PC-3 (cell line): ENCODE results near the gene ID2. TPM values are rescaled to one million over a fixed set of nuclear protein-coding genes. Genes with fewer than 3 reads are reported as not detected.

Experiments used
- ATAC-seq: fragments of 200-7000 bp; cut with Tn5 transposase; 2 replicates; pipeline ENCODE4 v1.9.1; 2020; ENCODE audit warnings: mild to moderate bottlenecking, moderate library complexity
- BruUV-seq: library from RNA; stranded (reverse); fragments of 400-500 nt; replicated peaks from 2 replicates; lab custom pipeline; 2021; lab: Mats Ljungman, UMichigan
- CTCF ChIA-PET: fragments of 300-600 bp; sonication (Branson Sonifier 250); formaldehyde crosslinking; loops from one replicate; lab custom pipeline; 2022; ENCODE audit warnings: antibody characterized with exemption; lab: Charles Lee
- POLR2A ChIA-PET: fragments of 300-600 bp; sonication (Branson Sonifier 250); formaldehyde crosslinking; loops from one replicate; lab custom pipeline; 2022; ENCODE audit warnings: antibody characterized with exemption; ENCODE audit not compliant: unreplicated experiment; lab: Charles Lee
- DNase-seq: peaks from one replicate; pipeline ENCODE4 v3.0.0-alpha.2; 2015
- H2AFZ ChIP-seq: fragments of 300-600 bp; sonication (generic); 2 replicates; pipeline ENCODE4 v1.6.0; 2016; ENCODE audit warnings: antibody characterized with exemption, low read length
- H3F3A ChIP-seq: fragments of 300-600 bp; sonication (generic); one replicate; pipeline ENCODE4 v1.6.0; 2017; ENCODE audit warnings: antibody characterized with exemption, low read length, control low read depth, mild to moderate bottlenecking; ENCODE audit not compliant: unreplicated experiment
- H3K27ac ChIP-seq: fragments of 300-600 bp; sonication (generic); 2 replicates; pipeline ENCODE4 v1.5.1; 2016; ENCODE audit warnings: mild to moderate bottlenecking, low read length
- H3K27me3 ChIP-seq: fragments of 300-600 bp; sonication (generic); 2 replicates; pipeline ENCODE4 v1.6.1; 2016; ENCODE audit warnings: low read length, mixed read lengths
- H3K36me3 ChIP-seq: fragments of 300-600 bp; sonication (generic); 2 replicates; pipeline ENCODE4 v1.6.1; 2016; ENCODE audit warnings: low read depth, mixed run types, low read length, mixed read lengths
- H3K4me1 ChIP-seq: fragments of 300-600 bp; sonication (generic); 2 replicates; pipeline ENCODE4 v1.5.1; 2016; ENCODE audit warnings: low read length; ENCODE audit not compliant: insufficient read depth
- H3K4me2 ChIP-seq: fragments of 300-600 bp; sonication (generic); 2 replicates; pipeline ENCODE4 v1.6.0; 2016; ENCODE audit warnings: low read length
- H3K4me3 ChIP-seq: fragments of 300-600 bp; sonication (generic); 2 replicates; pipeline ENCODE4 v1.5.1; 2016; ENCODE audit warnings: mild to moderate bottlenecking, low read length, mixed read lengths
- H3K79me2 ChIP-seq: fragments of 300-600 bp; sonication (generic); 2 replicates; pipeline ENCODE4 v1.6.1; 2017; ENCODE audit warnings: low read length, mixed read lengths
- H3K9ac ChIP-seq: fragments of 300-600 bp; sonication (generic); 2 replicates; pipeline ENCODE4 v1.6.0; 2016; ENCODE audit warnings: mild to moderate bottlenecking, low read length
- H3K9me2 ChIP-seq: fragments of 300-600 bp; sonication (generic); replicated peaks from 2 replicates; pipeline ENCODE4 v1.6.1; 2016; ENCODE audit warnings: mixed run types, low read length, mixed read lengths
- H3K9me3 ChIP-seq: fragments of 300-600 bp; sonication (generic); 2 replicates; pipeline ENCODE4 v1.6.1; 2016; ENCODE audit warnings: low read length, mixed read lengths
- H4K20me1 ChIP-seq: fragments of 300-600 bp; sonication (generic); 2 replicates; pipeline ENCODE4 v1.6.1; 2016; ENCODE audit warnings: low read length, mixed read lengths
- CTCF ChIP-seq: fragments of 300-600 bp; sonication (generic); conservative IDR thresholded peaks from 2 replicates; pipeline ENCODE4 v1.5.1; 2017; ENCODE audit warnings: antibody characterized with exemption, low read depth, mild to moderate bottlenecking, low read length
- EZH2 ChIP-seq: fragments of 300-600 bp; sonication (generic); IDR thresholded peaks from one replicate; pipeline ENCODE4 v1.6.1; 2017; ENCODE audit warnings: antibody characterized with exemption, mild to moderate bottlenecking, low read length; ENCODE audit not compliant: unreplicated experiment
- EZH2phosphoT487 ChIP-seq: fragments of 300-600 bp; sonication (generic); IDR thresholded peaks from 2 replicates; pipeline ENCODE4 v1.6.1; 2018; ENCODE audit warnings: mild to moderate bottlenecking, antibody characterized with exemption, low read length, borderline replicate concordance
- intact Hi-C: fragments of 100-400 bp; cut with micrococcal nuclease; formaldehyde crosslinking; loops from 2 replicates; pipeline ENCODE4 v1.9.0; 2023
- total RNA-seq: library from RNA; depleted of rRNA; stranded (reverse); fragments of >200 nt; gene quantifications from 2 replicates; pipeline ENCODE4 v1.2.3, GENCODE V29; 2014

ID2 gene
- total RNA-seq, 1 experiment from 2014 or later, result 92.1 TPM

GRCh38 chr2:8679567-8679826 is 2.4 kb upstream of the ID2 start:
- H3K36me3 ChIP-seq, result no peaks in the 10 kb centered on the region
- no peaks in the 10 kb centered on the region for H3K27me3 ChIP-seq
- DNase-seq (no peak), ATAC-seq (no peak)
- peak overlapping the region; percentile 99 for H3K4me2 ChIP-seq
- ChIA-PET CTCF (no interaction called here), POLR2A (interaction anchor here (0.7 kb wide), 1 partner anchor 158 kb away, joined by 5 read pairs; no protein-coding TSS in a partner anchor)
- peak overlapping the region; percentile 88 for H3K4me3 ChIP-seq
- no peak for TF ChIP-seq EZH2phosphoT487
- TF ChIP-seq CTCF, result no peak
- no peak for TF ChIP-seq EZH2
- peaks cover 1% of the 10 kb centered on the region; the same call in 1 of the 2 replicates for H3K9me3 ChIP-seq
- H3K4me1 ChIP-seq, result peaks cover 44% of the 10 kb centered on the region
- no peaks in the 10 kb centered on the region for H3K9me2 ChIP-seq
- intact Hi-C loops, result loop anchor here (2.0 to 5.0 kb wide), 3 partner anchors 52 to 367 kb away; no protein-coding TSS in a partner anchor
- peaks cover 13% of the 10 kb centered on the region for H4K20me1 ChIP-seq
- H3K27ac ChIP-seq, result peak overlapping the region; percentile 57
- peak overlapping the region; percentile 82 for H3K9ac ChIP-seq
- H3F3A ChIP-seq, result no peaks in the 10 kb centered on the region
- H2AFZ ChIP-seq, result peak overlapping the region; percentile 67
- BruUV-seq, result no TSS peak
- peaks cover 19% of the 10 kb centered on the region for H3K79me2 ChIP-seq

- Histone ChIP-seq H3K9me2 (no peaks in the 10 kb centered on the region), H3K36me3 (no peaks in the 10 kb centered on the region), H3K79me2 (peaks cover 19% of the 10 kb centered on the region), H3K4me2 (peak overlapping the region; percentile 99), H2AFZ (peak overlapping the region; percentile 94), H3K4me3 (peak overlapping the region; percentile 88), H3F3A (no peaks in the 10 kb centered on the region), H3K4me1 (peaks cover 49% of the 10 kb centered on the region), H3K27ac (peak overlapping the region; percentile 57), H3K9me3 (no peaks in the 10 kb centered on the region), H4K20me1 (peaks cover 13% of the 10 kb centered on the region), H3K27me3 (no peaks in the 10 kb centered on the region), H3K9ac (peak overlapping the region; percentile 82)
- ChIA-PET CTCF (interaction anchor here (1.4 to 2.4 kb wide), 2 partner anchors 13 to 1253 kb away, joined by 4 to 6 read pairs; no protein-coding TSS in a partner anchor), POLR2A (interaction anchor here (0.5 to 0.7 kb wide), 3 partner anchors 50 to 1577 kb away, joined by 4 to 6 read pairs (median 5); no protein-coding TSS in a partner anchor)
- intact Hi-C loops, result loop anchor here (2.0 to 10.0 kb wide), 10 partner anchors 53 to 1008 kb away; no protein-coding TSS in a partner anchor
- no TSS peak for BruUV-seq
- ATAC-seq (no peak), DNase-seq (peak; percentile 33)
- TF ChIP-seq CTCF (no peak), EZH2 (no peak), EZH2phosphoT487 (no peak)
Observed at GRCh38 chr2:8679827-8680731, 1.8 kb upstream of the ID2 start.
